HPDE6-E6E7 (cell line): ENCODE results near the gene CCR4.
"Not testable (repeated sequence)": the region's sequence is repeated elsewhere in the genome, so short reads cannot be mapped to it uniquely, and the experiment has no call there.

ENCODE experiments used
- DNase-seq: peaks from one replicate; pipeline ENCODE4 v3.0.0; 2011; ENCODE audit warnings: missing footprints; ENCODE audit errors: extremely low spot score

The CCR4 gene

DNA sequence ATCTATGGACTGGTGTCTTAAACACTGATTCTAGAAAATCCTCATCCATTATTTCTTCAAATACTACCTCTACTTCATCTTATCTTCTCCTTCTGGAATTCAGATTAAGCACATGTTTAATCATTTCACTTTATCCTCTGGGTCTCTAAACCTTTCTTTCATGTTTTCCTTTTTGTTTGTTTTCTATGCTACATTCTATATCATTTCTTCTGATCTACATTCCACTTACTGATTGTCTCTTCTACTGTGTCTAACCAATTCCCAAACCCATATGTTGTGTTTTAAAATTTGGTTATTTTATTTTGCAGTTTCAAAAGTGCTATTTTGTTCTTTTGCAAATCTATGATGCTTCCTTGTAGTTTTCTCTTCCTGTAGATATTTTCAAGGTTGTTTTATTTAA is 31.7 kb downstream of the CCR4 start:
- DNase-seq: no peak

DNA sequence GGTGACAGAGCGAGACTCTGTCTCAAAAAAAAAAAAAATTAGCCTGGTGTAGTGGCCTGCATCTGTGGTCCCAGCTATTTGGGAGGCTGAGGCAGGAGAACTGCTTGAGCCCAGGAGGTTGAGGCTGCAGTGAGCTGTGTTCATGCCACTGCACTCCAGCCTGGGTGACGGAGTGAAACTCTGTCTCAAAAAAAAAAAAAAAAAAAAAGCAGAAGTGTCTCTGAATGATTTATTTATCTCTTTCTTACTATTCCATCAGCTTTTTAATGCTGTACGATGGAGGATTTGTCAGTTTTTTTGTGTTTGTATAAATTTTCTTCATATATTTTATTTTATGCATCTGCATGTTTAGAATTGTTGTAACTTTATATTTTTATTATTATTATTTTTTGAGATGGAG is 33.5 kb downstream of the CCR4 start:
- DNase-seq: not testable (repeated sequence)

DNA sequence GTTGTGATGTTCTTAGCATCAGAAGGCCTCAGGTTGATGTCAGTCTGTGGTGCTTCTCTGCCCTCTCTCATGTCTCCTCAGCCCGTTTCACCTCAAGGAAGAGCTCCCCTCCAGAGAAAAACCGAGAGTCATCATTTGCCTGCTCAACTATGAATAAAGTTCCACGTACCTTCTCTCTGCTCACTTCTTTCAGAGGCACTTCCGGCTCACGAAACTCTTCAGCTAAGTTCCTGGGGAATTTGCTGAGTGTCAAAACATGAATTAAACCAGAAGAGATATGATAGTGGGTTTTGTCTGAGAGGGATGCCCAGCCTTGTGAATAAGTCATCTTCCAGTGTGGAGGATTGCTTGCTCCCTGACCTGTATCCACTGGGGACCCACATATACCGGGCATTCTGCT is 37.7 kb downstream of the CCR4 start:
- DNase-seq: no peak

DNA sequence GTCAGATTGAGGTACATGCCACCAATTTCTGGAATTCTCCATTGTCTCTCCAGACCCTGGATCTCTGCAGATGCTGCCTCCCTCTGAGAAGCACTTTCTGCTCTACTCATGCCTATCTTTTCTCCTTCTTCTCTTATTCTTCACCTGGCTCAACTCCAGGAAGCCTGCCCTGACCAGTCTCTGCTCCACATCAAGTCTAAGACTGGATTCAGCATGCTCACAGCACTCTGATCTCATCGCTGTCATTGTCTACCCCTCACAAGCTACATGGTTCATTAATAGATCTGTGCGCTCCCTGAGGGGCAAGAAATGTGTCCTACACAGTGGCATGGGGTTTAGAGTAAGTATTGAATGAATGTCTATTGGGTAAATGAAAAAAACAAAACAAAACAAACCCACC is 38.7 kb downstream of the CCR4 start:
- no peak for DNase-seq

DNA sequence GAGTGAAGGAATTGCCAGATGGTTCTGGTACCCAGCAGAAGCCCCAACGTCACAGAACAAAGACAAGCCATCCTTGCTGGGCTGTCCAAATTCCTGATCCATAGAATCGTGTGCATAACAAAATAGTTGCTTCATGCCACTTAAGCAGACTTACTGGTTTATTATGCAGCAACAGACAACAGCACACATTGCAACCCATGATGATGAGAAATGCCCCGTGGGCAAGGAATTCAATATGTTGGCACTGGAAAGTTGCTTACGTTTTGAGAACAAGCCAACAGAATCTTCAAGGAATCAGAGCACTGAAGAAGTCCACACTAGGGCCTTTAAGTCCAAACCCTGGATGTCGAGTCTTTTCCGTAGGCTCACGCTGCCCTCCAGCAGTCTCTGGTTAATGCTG is 40.3 kb downstream of the CCR4 start:
- no peak for DNase-seq

DNA sequence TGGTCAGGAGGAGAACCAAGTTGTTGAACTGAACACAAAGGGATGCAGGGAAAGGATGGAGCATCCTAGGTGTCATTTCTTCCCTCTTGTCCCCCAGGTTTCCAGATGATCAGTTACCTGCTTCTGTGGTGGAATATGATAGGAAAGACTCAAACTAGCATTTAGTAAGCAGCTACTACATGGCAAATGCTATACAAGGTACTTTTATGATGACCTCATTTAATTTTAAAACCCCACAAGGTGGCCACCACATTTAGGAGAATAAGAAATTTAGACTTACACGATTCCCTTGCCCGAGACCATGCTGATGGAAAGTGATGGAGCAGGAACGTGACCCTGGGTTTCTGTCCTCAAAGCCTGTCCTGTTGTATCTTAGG is 40.9 kb downstream of the CCR4 start:
- DNase-seq: no peak

DNA sequence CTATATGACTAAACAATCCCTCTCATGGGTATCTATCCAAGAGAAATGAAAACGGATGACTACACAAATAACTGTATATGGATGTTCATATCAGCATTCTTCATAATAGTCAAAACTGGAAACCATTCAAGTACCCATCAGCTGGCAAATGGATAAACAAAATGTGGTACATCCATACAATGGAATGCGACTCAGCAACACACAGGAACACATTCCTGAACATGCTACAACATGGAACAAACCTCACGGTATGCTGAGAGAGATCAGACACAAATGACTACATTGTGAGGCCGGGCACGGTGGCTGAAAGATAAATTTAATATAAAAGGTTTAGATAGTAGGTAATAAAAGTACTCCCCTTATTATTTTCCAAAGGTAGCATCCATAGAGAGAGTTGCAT is 42.6 kb downstream of the CCR4 start:
- DNase-seq: peak; percentile 4

DNA sequence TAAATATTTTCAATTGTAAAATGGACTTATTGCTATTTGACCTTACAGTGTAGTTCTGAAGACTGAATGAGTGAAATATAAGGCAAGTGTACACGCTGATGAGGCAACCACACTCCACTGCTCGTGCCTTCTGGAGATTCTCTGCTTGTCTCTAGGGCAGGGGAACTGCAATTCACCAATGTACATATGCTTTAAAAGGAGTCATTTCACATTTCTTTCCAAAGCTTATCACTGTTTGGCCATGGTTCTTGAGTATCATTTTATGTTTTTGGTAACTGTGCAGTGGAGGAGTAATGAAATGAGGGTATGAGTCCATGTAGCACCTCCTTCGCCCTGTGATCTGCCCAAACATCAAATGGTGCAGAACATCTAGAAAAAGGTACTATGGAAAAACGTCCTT is 43.7 kb downstream of the CCR4 start:
- no peak for DNase-seq

DNA sequence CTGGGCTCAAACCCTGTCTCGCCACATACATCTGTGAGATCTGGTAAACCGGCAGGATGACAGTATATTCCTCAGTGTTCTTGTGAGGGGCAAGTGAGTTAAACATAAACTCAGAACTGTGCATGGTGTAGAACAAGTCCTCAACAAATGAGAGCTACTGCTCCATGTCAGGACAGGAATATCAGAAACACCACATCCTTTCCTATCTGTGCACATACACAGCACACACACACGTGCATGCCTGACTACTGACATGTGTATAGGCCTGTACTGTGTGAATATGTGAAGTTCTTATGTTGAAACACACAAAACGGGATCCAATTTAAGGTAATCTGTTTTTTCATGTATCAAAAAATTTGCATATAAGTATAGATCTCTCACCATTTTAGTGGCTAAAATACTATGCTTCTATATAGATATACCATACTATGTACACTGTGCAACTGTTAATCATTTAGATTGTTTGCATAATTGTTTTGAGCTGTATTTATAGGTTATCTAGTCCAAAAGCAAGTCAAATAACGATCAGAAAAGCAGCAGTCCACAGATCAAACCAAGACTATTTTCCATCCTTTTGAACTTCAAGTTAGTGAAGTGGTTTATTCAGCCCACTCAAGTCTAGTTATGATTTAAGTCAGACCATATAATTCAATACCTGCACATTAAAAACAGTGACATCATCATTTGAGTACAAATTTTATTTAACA is 44.8 kb downstream of the CCR4 start:
- DNase-seq: no peak

DNA sequence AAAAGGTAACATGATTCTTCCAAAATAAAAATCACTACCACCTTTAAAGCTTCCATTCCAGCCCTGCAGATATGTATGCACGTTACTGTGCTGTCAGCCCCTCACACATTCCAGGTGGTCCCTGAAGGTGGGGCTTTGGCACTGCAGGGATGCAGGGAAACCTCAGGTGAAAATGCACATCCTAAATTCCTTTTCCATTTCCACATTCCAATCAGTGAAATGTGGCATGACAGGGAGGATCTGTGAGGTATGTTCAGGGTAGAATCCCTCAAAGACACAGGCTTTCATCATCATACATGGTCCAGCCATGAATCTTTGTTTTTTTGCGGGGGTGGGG is 45.3 kb downstream of the CCR4 start:
- no peak for DNase-seq

DNA sequence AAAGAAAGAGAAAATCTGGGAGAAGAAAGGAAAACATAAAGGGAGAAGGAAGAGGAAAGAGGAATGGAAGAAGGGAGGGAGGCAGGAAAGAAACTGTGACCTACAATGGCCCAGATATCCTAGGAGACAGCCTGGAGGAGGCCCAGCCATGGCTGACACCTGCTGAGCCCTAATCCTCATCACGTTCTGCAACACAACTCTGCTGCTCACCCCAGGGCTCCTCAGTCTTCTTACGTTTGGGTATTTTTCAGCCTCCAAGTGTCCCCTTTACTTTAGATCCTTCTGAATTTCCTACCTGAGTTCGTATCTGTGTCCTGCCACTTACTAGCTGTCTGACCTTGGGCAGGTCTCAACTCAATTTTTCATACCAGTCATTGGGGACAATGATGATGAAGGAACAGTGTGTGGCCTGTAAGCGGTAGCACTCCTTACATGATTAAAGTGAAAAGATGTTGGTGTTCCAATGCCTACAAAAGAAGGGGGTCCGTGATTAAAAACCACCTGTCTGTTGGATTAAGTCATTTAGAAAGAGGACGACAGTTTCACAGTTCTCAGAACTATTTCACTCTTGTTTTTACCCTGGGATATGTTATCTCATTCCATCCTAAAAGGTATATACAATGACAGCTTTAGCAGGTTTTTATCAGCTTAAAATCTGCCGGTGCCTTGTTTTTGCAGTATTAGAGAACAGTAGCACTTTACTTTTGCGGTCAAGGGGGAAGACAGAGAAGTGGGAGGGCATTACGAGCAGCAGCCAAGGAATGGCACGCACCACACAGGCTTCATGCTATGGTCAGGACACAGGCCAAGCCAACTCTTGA is 47.4 kb downstream of the CCR4 start:
- DNase-seq: no peak

DNA sequence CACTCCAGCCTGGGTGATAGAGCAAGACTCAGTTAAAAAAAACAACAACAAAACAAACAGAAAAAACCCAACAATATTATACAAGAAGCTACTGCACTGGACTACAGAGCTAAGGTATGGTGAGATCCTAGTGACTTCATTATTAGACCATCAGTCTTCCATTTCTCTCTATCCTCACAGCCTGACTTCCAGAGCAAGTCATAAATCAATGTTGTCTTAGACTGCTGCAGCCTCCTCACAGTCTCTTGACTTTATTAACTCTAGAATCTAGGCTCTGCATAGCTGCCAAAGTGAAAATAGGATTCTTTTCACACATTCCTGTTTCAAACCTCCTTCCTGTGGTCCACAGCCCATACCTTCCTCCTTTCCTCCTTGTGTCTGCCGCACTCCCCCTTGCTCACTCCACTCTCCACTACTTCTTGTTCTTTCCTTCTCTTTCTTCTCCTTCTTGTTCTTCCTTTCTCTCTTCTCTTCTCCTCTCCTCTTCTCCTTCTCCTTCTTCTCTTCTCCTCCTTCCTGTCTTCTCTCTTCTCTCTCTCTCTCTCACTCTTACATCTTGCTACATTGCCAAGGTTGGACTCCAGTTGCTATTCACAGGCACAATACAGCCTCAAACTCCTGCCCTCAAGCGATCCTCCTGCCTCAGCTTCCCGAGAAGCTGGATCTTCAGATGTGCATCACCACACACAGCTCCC is 49.4 kb downstream of the CCR4 start:
- no peak for DNase-seq

DNA sequence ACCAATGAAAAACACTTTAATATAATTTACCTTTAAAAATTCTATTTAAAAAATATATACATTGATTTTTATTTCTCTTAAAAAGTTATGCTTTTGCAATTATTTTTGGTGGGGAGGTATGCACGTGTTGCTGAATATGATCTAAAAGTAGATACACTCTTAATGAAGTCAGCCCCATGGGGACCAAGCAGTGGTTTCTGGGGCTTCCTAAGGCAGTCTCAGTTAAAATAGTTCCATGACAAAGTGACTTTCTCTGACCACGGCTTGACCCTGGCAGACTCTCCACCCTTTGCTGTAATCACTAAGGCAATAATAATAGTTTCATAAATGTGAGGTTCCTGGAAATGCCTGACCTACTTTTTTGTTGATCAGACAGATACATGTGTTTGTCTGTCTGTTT is 50.4 kb downstream of the CCR4 start:
- DNase-seq: no peak

DNA sequence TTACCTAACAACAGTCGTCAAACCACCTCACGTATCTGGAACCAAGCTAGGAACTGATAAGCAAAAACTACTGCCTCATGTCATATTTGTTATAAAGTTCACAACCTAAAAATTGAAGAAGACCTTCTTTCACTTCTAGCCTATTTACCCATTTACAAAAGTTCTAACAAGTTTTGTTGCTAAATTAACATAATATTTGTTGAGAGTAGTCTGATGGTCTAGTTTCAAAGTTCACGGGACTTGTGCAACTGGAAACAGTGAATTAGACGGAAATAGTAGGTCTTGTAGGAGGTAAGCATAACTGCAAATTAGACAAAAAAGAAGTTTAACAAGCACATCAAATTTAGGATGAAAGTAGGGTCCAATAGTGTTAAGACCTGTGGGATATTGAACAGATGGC is 51.9 kb downstream of the CCR4 start:
- DNase-seq: no peak

DNA sequence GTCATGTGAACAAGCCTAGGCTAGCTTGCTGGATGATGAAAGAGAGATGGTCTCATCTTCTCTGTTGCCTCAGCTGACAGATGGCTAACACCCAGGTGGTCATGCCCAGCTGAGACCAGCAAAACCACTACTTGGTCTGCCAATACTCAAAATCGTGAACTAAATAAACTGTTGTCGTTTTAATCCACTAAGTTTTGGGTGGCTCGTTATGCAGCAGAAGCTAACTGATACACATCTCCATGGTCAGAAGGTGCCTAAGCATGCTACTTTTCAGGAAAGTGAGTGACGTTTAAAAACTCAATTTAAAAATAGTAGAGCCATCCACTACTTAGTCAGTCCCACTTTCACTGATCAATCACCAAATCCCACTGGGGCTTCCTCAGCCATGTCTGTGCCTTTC is 52.8 kb downstream of the CCR4 start:
- DNase-seq: no peak

DNA sequence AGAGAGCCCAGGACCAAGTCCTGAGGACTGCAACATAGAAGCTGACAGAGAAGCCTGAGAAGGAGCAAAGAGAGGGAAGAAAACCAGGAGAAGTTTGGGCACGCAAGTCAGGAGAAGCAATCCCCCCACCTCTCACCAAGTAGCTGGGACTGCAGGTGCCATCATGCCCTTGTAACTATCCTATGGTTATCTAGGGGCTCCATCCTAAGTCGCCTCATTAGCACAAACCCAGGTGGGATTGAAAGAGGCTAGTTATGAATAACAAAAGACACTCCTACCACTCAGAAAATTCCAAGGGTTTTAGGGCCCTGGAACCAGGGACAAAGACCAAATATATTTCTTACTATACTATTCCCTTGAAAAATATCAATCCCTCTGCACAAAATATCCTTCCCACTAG is 53.5 kb downstream of the CCR4 start:
- DNase-seq: no peak
